Activated CD4-positive, alpha-beta T cell treated with anti-CD3 and anti-CD28 coated beads, Interleukin-2, amount 10 ng/mL, durations not matched to agents 7 days and 5 days (primary cell): ENCODE measurements around the gene PTPRU. TPM values are rescaled to one million over a fixed set of nuclear protein-coding genes. Genes with fewer than 3 reads are reported as not detected.

ENCODE experiments used
- CTCF ChIA-PET: fragments of 350-600 bp; sonication (Branson Sonifier 250); formaldehyde crosslinking; loops from one replicate; lab custom pipeline; 2021; ENCODE audit warnings: antibody characterized with exemption; lab: Charles Lee
- POLR2A ChIA-PET: fragments of 350-600 bp; sonication (Branson Sonifier 250); formaldehyde crosslinking; loops from one replicate; lab custom pipeline; 2021; ENCODE audit warnings: antibody characterized with exemption; lab: Charles Lee
- DNase-seq: peaks from one replicate; pipeline ENCODE4 v3.0.0-alpha.2; 2020
- H3K27ac Mint-ChIP-seq: one replicate; pipeline ENCODE4 v1.8.0; 2021; ENCODE audit warnings: mild to moderate bottlenecking, moderate library complexity, mixed read lengths
- H3K27me3 Mint-ChIP-seq: one replicate; pipeline ENCODE4 v1.8.0; 2021; ENCODE audit warnings: mixed read lengths
- H3K36me3 Mint-ChIP-seq: one replicate; pipeline ENCODE4 v1.8.0; 2021; ENCODE audit warnings: low read depth, mixed read lengths
- H3K4me1 Mint-ChIP-seq: one replicate; pipeline ENCODE4 v1.8.0; 2021; ENCODE audit warnings: mixed read lengths
- H3K4me3 Mint-ChIP-seq: one replicate; pipeline ENCODE4 v1.8.0; 2021; ENCODE audit warnings: mild to moderate bottlenecking, moderate library complexity, mixed read lengths
- H3K9me3 Mint-ChIP-seq: one replicate; pipeline ENCODE4 v1.8.0; 2021; ENCODE audit warnings: mixed read lengths
- total RNA-seq, 2 experiments: library from RNA; stranded (reverse); gene quantifications; one replicate each; pipeline ENCODE4 v1.2.3, GENCODE V29; 2021

The PTPRU gene
- total RNA-seq, 2 experiments from 2014 or later: 0.22 to 0.31 TPM

DNA sequence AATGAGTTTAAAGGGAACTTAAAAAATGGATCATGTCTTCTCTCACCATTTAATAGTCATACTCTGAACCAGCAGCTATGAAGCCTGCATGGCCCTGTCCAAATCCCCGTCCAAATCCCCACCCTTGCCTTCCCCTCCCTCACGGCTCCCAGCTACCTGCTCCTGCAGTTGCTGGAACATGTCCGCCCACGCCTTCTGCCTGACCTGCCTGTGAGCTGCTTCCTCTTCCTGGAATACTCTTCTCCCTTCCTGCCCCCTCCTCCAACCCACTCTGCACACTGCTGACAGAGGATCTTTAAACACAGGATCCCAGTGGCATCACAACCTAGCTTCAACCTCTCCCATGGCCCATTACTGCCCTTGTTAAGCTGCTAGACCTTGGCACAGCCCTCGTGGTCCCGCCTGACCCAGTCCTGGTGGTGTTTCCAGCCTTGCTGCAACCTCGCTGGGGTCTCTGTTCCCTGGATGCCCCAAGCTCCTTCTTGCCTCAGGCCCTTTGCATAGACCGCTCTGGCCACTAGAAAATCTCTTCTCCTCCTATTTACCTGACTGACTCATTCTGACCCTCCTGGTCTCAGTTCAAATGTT lies 118.3 kb downstream of the PTPRU start:
- peaks cover 2% of the 10 kb centered on the region for H3K4me1 Mint-ChIP-seq
- H3K27ac Mint-ChIP-seq: no peak overlapping the region
- ChIA-PET POLR2A (no interaction called here), CTCF (no interaction called here)
- DNase-seq: no peak
- H3K36me3 Mint-ChIP-seq: no peaks in the 10 kb centered on the region
- peaks cover 8% of the 10 kb centered on the region for H3K27me3 Mint-ChIP-seq
- H3K4me3 Mint-ChIP-seq: no peak overlapping the region
- H3K9me3 Mint-ChIP-seq: no peaks in the 10 kb centered on the region

DNA sequence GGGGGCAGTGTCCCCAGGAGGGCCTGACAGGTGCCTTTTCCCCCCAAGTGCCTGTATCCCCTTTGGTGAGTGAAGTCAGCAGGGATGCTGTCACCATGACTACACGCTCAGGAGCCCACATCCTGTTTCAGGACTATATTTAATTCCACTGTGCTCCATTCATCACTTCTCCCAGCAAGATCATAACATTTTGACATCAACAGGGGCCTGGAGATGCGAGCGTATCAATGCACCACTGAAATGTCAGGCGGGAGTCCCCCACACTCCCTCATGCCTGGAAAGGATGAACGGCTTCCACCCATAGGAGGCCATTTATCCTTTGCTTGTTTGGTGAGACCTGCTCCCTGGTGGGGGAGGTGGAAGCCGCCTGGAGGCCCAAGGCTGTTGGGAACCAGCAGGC lies 119.1 kb downstream of the PTPRU start:
- no peak for DNase-seq
- no peaks in the 10 kb centered on the region for H3K9me3 Mint-ChIP-seq
- CTCF ChIA-PET: no interaction called here
- H3K27ac Mint-ChIP-seq: no peak overlapping the region
- H3K4me1 Mint-ChIP-seq: peaks cover 2% of the 10 kb centered on the region
- no peaks in the 10 kb centered on the region for H3K36me3 Mint-ChIP-seq
- H3K4me3 Mint-ChIP-seq: no peak overlapping the region
- POLR2A ChIA-PET: no interaction called here
- peaks cover 8% of the 10 kb centered on the region for H3K27me3 Mint-ChIP-seq

DNA sequence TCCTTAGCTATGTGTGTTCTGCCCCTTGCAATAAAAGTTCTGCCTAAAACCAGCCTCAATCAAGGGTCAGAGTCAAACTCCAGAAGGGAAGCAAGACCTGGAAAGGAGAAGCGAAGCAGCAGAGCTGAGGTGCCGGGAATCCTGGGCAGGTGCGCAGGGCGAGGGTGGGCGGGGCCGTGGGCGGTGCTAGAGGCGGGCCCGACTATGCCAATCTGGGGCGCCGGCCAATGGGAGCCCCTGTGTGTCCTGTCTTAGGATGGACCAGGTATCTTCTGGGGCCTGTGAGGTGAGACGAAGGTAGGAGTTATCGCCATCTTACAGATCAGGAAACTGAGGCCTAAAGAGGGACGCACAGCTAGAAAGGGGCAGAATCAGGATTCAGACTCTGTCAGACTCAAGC lies 120.3 kb downstream of the PTPRU start:
- ChIA-PET POLR2A (no interaction called here), CTCF (interaction anchor here (0.6 kb wide), 1 partner anchor 1253 kb away, joined by 5 read pairs; no protein-coding TSS in a partner anchor)
- DNase-seq: no peak
- Mint-ChIP-seq H3K4me3 (no peak overlapping the region), H3K9me3 (no peaks in the 10 kb centered on the region), H3K4me1 (peaks cover 2% of the 10 kb centered on the region), H3K36me3 (no peaks in the 10 kb centered on the region), H3K27ac (no peak overlapping the region), H3K27me3 (peaks cover 9% of the 10 kb centered on the region)

DNA sequence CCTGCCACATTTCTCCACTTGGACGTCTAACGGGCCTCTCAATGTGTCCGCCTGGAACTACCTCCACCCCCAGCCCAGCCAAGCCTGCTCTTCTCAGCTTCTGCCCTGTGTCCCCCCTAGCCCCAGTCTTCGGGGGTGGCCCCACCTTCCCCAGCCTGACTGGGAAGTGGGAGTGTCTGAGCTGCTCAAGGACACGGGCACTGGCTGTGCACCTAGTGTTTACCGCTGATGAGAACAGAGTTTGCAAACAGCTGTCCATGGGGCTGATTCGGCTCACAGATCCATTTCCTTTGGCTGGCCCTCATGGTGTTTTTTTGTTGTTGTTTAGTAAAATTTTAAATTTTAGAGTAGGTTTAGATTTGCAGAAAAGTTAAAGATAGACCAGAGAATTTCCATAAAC lies 121.1 kb downstream of the PTPRU start:
- Mint-ChIP-seq H3K36me3 (no peaks in the 10 kb centered on the region), H3K9me3 (no peaks in the 10 kb centered on the region), H3K4me3 (no peak overlapping the region), H3K27me3 (peaks cover 7% of the 10 kb centered on the region), H3K27ac (no peak overlapping the region), H3K4me1 (peaks cover 2% of the 10 kb centered on the region)
- DNase-seq: no peak
- CTCF ChIA-PET: no interaction called here
- POLR2A ChIA-PET: no interaction called here

DNA sequence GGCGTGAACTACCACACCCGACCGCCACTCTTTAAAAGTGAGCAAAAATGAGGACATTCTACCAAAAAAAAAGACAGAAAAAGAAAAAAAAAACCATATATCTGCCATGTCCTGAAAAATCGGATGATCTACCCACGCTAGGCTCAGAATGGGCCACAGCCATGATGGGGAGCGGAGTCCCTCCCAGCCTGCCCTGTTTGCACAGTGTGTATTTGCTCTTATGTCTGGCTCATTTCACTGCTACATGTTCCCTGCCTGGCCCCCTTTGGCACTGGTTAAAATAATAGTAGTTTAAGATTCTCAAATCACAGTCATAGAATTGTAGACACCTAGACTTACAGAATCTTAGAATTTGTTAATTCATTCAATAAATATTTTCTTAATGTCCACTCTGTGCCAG lies 121.9 kb downstream of the PTPRU start:
- no peaks in the 10 kb centered on the region for H3K9me3 Mint-ChIP-seq
- no peak overlapping the region for H3K27ac Mint-ChIP-seq
- ChIA-PET CTCF (no interaction called here), POLR2A (no interaction called here)
- peaks cover 2% of the 10 kb centered on the region for H3K4me1 Mint-ChIP-seq
- no peaks in the 10 kb centered on the region for H3K36me3 Mint-ChIP-seq
- H3K27me3 Mint-ChIP-seq: peaks cover 5% of the 10 kb centered on the region
- no peak for DNase-seq
- no peak overlapping the region for H3K4me3 Mint-ChIP-seq

DNA sequence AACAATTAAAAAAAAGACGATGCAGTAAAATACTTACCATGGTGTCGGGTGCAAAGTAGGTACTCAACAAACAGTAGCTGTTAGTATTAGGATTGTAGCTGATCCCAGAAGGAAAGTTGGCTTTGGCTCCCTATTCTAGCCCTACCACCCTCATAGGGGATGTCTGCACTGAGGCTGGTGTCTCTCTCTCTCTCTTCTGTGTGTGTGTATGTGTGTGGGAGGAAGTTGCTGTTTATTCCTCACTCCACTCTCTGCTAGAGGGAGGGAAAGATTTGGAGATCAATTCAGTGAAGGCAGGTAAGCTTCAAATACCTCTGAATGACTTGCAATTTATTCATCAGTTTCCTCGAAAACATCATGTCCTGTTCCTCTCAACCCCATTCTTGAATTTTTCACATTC lies 124.4 kb downstream of the PTPRU start:
- peaks cover 8% of the 10 kb centered on the region for H3K27me3 Mint-ChIP-seq

DNA sequence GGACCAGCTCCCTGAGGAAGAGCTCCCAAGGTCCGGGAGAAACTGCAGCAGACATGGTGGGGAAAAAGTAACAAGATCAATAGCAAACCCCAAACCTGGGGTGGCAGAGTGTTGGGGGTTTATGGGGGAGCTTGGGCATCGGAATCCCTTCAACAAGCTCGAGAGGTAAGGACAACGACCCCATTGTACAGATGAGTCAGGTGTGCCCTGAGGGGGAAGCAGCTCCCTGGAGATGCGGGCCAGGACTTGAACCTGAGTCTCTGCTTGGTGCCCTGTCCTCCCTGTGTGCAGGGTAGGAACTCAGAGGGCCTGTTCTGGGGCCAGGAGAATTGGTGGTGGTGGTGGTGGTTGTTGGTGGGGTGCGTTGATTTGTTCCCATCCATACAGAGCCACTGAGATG lies 125.4 kb downstream of the PTPRU start:
- H3K4me3 Mint-ChIP-seq: no peak overlapping the region
- DNase-seq: no peak
- ChIA-PET CTCF (no interaction called here), POLR2A (no interaction called here)
- H3K27ac Mint-ChIP-seq: no peak overlapping the region
- no peaks in the 10 kb centered on the region for H3K9me3 Mint-ChIP-seq
- no peaks in the 10 kb centered on the region for H3K4me1 Mint-ChIP-seq
- H3K36me3 Mint-ChIP-seq: no peaks in the 10 kb centered on the region
- H3K27me3 Mint-ChIP-seq: peaks cover 8% of the 10 kb centered on the region

More for the DNA sequence above, 124.4 kb downstream of the PTPRU start:
- Mint-ChIP-seq H3K9me3 (no peaks in the 10 kb centered on the region), H3K36me3 (no peaks in the 10 kb centered on the region), H3K27ac (no peak overlapping the region), H3K4me1 (no peaks in the 10 kb centered on the region), H3K4me3 (no peak overlapping the region)
- CTCF ChIA-PET: no interaction called here
- POLR2A ChIA-PET: no interaction called here
- no peak for DNase-seq

DNA sequence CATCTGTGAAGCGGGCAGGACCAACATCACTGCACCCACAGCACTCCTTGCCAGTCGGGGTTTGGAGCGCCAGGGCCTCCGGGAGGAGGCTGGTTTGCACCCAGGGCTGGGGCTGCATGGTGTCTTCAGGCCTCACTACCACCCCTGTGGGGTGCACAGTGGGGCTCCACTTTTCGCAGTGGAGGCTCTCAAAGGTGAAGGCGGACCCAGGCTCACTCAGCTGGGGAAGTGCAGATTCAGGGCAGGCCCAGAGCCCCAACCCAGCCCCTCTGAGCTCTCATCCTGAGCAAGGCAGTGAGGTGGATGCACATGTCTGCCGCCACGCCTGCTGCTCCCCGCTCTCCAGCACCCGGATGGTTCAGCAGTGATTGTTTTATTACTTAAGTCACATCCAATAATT lies 125.8 kb downstream of the PTPRU start:
- H3K9me3 Mint-ChIP-seq: no peaks in the 10 kb centered on the region
- H3K36me3 Mint-ChIP-seq: no peaks in the 10 kb centered on the region
- H3K4me1 Mint-ChIP-seq: no peaks in the 10 kb centered on the region
- CTCF ChIA-PET: no interaction called here
- H3K27ac Mint-ChIP-seq: no peak overlapping the region
- peaks cover 8% of the 10 kb centered on the region for H3K27me3 Mint-ChIP-seq
- no peak overlapping the region for H3K4me3 Mint-ChIP-seq
- DNase-seq: no peak
- POLR2A ChIA-PET: no interaction called here

DNA sequence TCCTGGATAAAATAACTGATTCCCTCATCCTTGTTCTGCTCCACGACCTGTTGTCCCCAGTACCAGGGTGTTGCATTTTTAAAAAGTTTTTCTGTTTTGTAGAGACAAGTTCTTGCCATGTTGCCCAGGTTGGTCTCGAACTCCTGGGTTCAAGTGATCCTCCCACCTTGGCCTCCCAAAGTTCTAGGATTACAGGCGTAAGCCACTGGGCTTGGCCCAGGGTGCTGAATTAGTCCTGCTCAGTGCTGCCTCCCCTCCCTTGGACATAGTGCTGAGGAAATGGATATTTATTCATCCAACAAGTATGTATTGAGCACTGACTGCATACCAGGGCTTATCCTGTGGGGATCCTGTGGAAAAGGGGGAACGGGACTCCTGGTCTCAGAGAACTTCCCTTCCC lies 126.4 kb downstream of the PTPRU start:
- CTCF ChIA-PET: no interaction called here
- H3K36me3 Mint-ChIP-seq: no peaks in the 10 kb centered on the region
- H3K9me3 Mint-ChIP-seq: no peaks in the 10 kb centered on the region
- POLR2A ChIA-PET: no interaction called here
- no peak for DNase-seq
- H3K4me3 Mint-ChIP-seq: no peak overlapping the region
- H3K27ac Mint-ChIP-seq: no peak overlapping the region
- no peaks in the 10 kb centered on the region for H3K4me1 Mint-ChIP-seq
- peaks cover 8% of the 10 kb centered on the region for H3K27me3 Mint-ChIP-seq

DNA sequence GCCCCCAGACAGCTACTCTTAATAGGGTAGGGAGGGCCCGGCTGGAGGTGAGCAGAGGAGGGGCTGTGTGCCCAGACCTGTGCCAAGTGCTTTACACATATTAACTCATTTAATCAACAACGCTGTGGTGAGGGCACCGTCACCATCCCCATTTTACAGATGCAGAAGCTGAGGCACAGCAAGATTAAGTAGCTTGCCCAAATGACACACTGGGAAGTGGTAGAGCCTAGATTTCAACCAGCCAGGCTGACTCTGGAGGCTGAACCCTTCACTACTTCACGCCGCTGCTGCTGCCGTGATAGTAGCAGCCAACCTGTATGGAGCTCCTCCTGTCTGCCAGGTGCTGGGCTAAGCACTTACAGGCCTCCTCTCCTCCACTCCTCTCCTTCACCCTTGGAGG lies 127.2 kb downstream of the PTPRU start:
- H3K4me1 Mint-ChIP-seq: no peaks in the 10 kb centered on the region
- ChIA-PET CTCF (no interaction called here), POLR2A (no interaction called here)
- H3K9me3 Mint-ChIP-seq: no peaks in the 10 kb centered on the region
- H3K27me3 Mint-ChIP-seq: peaks cover 8% of the 10 kb centered on the region
- DNase-seq: no peak
- no peak overlapping the region for H3K27ac Mint-ChIP-seq
- H3K4me3 Mint-ChIP-seq: no peak overlapping the region
- H3K36me3 Mint-ChIP-seq: no peaks in the 10 kb centered on the region

DNA sequence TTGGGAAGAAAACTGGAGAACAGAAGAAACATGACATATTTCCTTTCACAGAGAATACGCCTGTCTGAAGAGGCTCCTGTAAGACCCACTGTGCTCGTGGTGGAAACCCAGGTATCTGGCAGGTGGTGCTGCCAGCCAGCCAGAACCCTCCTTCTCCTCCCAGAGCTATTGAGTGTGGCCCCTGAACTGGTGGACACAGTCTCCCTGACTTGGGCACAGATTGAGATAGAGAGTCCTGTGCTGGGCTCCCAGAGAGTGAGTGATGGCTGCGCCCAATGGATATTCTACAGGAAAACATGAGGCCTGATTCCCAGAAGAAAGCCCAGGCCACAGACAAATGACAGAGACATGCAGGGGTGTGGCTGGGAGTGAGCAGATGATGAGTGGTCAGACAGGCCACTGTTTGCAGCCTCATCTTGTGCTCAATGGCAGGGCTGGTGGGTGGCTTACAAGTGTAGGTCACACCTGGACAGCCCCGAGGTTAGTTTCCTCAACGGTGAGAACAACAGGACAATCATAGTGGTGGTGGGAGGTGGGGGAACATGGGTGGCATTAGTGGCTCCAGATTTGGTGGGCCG lies 127.9 kb downstream of the PTPRU start:
- H3K4me1 Mint-ChIP-seq: no peaks in the 10 kb centered on the region
- ChIA-PET POLR2A (no interaction called here), CTCF (no interaction called here)
- no peak overlapping the region for H3K27ac Mint-ChIP-seq
- no peaks in the 10 kb centered on the region for H3K9me3 Mint-ChIP-seq
- peaks cover 5% of the 10 kb centered on the region for H3K27me3 Mint-ChIP-seq
- DNase-seq: no peak
- no peak overlapping the region for H3K4me3 Mint-ChIP-seq
- no peaks in the 10 kb centered on the region for H3K36me3 Mint-ChIP-seq

DNA sequence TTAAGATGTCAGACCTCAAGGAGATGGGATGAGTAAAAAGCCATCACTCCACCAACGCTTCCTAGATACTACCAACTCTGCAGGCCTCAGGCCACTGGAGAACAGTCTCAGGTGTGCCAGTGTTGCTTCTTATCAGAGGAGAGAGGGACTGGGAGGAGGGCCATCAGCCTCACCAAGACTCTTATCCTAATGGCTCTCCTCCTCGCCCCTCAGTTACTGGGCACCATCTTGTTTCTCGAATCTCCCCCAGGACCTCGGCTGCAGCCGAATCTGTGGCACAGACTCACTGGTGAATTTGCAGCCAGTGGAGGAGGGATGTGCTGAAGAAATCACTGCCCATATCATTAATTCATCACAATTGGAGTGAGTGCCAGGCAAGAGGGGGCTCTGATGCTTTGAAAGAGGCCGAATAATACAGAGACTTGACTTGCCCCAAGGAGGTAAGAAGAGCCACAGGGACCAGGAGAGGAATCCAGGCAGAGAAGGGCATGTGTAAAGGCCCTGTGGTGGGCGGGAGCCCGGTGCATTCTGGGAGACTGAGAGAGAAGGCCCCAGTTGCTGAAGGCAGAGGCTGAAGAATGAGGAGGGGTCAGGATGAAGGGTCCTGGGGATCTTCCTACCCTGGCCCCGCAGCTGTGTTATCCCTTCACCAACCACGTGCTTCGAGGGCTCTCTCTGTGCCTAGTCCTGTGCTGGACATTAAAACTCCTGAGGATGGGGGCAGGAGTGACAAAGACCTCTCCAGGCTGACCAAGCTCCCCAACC lies 129.8 kb downstream of the PTPRU start:
- H3K4me3 Mint-ChIP-seq: no peak overlapping the region
- no peaks in the 10 kb centered on the region for H3K4me1 Mint-ChIP-seq
- ChIA-PET CTCF (interaction anchor here (0.7 kb wide), 1 partner anchor 122 kb away, joined by 3 read pairs; no protein-coding TSS in a partner anchor), POLR2A (no interaction called here)
- H3K36me3 Mint-ChIP-seq: no peaks in the 10 kb centered on the region
- peaks cover 7% of the 10 kb centered on the region for H3K27me3 Mint-ChIP-seq
- no peak overlapping the region for H3K27ac Mint-ChIP-seq
- DNase-seq: no peak
- H3K9me3 Mint-ChIP-seq: no peaks in the 10 kb centered on the region
